HG03039 (cell line): ENCODE measurements around the gene SLC5A10.
"Not testable (repeated sequence)": the region's sequence is repeated elsewhere in the genome, so short reads cannot be mapped to it uniquely, and the experiment has no call there.

Experiments used
- ATAC-seq: cut with Tn5 transposase; IDR thresholded peaks from one replicate; pipeline ENCODE4 v1.9.1; 2021; ENCODE audit warnings: mild to moderate bottlenecking, moderate library complexity; ENCODE audit not compliant: unreplicated experiment

SLC5A10 gene

GRCh38 chr17:18951941-18952842 is at the start of gene SLC5A10:
Gene SLC5A10, plus strand, starts transcription at chr17:18952165. Its CDS starts 41 bp downstream, at chr17:18952206.
- ATAC-seq: no peak

- no peak for ATAC-seq
These were observed 47.5 kb upstream of the SLC5A10 start for GRCh38 chr17:18904482-18904881.

GRCh38 chr17:18905226-18905625 is 46.7 kb upstream of the SLC5A10 start:
- ATAC-seq: no peak

- no peak for ATAC-seq
These were observed 41.6 kb upstream of the SLC5A10 start for GRCh38 chr17:18910326-18910725.

GRCh38 chr17:18910881-18911280 is 41.1 kb upstream of the SLC5A10 start:
- no peak for ATAC-seq

- ATAC-seq: no peak
These were observed 35.0 kb upstream of the SLC5A10 start for GRCh38 chr17:18916816-18917500.

GRCh38 chr17:18917506-18918032 is 34.4 kb upstream of the SLC5A10 start:
- no peak for ATAC-seq

- ATAC-seq: no peak
These were observed 32.0 kb upstream of the SLC5A10 start for GRCh38 chr17:18919963-18920362.

GRCh38 chr17:18920911-18921441 is 31.0 kb upstream of the SLC5A10 start:
- ATAC-seq: no peak

- ATAC-seq: no peak
These were observed 30.5 kb upstream of the SLC5A10 start for GRCh38 chr17:18921485-18921884.

GRCh38 chr17:18921912-18922451 is 30.0 kb upstream of the SLC5A10 start:
- ATAC-seq: no peak

- not testable (repeated sequence) for ATAC-seq
These were observed 29.4 kb upstream of the SLC5A10 start for GRCh38 chr17:18922596-18922995.

- ATAC-seq: no peak
These were observed 26.8 kb upstream of the SLC5A10 start for GRCh38 chr17:18925187-18925586.

- ATAC-seq: no peak
These were observed 23.3 kb upstream of the SLC5A10 start for GRCh38 chr17:18928628-18929125.

GRCh38 chr17:18932360-18933055 is 19.5 kb upstream of the SLC5A10 start:
- no peak for ATAC-seq

GRCh38 chr17:18933102-18934058 is 18.6 kb upstream of the SLC5A10 start:
- ATAC-seq: no peak

GRCh38 chr17:18937981-18938691 is 13.8 kb upstream of the SLC5A10 start:
- no peak for ATAC-seq

- no peak for ATAC-seq
These were observed 13.3 kb upstream of the SLC5A10 start for GRCh38 chr17:18938692-18939023.

GRCh38 chr17:18944646-18945045 is 7.3 kb upstream of the SLC5A10 start:
- ATAC-seq: no peak
